GM13977 (cell line): ENCODE measurements around the gene PTPN2.

Source experiments
- DNase-seq: peaks from one replicate; pipeline ENCODE4 v3.0.0; 2012; ENCODE audit warnings: low spot score
- CTCF ChIP-seq: IDR thresholded peaks from 2 replicates; pipeline ENCODE4 v1.5.1; 2012; ENCODE audit warnings: mild to moderate bottlenecking, control low read depth; ENCODE audit not compliant: insufficient read depth; ENCODE audit errors: extremely low read depth, missing control alignments
- in situ Hi-C: fragments of 300-500 bp; cut with MboI; formaldehyde crosslinking; loops from one replicate; pipeline ENCODE4 v1.12.0; 2022; ENCODE audit warnings: low sequenced_read_pairs, low pct_unique_long_range_greater_than_20kb, mixed read lengths, inconsistent platforms; ENCODE audit not compliant: unreplicated experiment

Gene PTPN2

GRCh38 chr18:12820506-12820905 is 63.5 kb downstream of the PTPN2 start:
- no peak for DNase-seq
- in situ Hi-C loops = no loop called here
- TF ChIP-seq CTCF = no peak

GRCh38 chr18:12819841-12820240 is 64.2 kb downstream of the PTPN2 start:
- in situ Hi-C loops = no loop called here
- TF ChIP-seq CTCF = no peak
- DNase-seq = no peak

- no peak for TF ChIP-seq CTCF
- in situ Hi-C loops = no loop called here
- DNase-seq = peak; percentile 53
These were observed 64.7 kb downstream of the PTPN2 start for GRCh38 chr18:12819322-12819721.

GRCh38 chr18:12818243-12818642 is 65.8 kb downstream of the PTPN2 start:
- TF ChIP-seq CTCF = no peak
- no peak for DNase-seq
- in situ Hi-C loops = no loop called here

- in situ Hi-C loops = no loop called here
- no peak for DNase-seq
- TF ChIP-seq CTCF = no peak
These were observed 67.6 kb downstream of the PTPN2 start for GRCh38 chr18:12816451-12816850.

GRCh38 chr18:12811191-12811950 is 72.7 kb downstream of the PTPN2 start:
- TF ChIP-seq CTCF = no peak
- DNase-seq = no peak
- in situ Hi-C loops = no loop called here
